ENCODE data around the gene ALDH1A2. TPM values are rescaled to one million over a fixed set of nuclear protein-coding genes. Genes with fewer than 3 reads are reported as not detected.

Gene ALDH1A2
- total and polyA plus RNA-seq, 7 donors = 1.2 to 12.5 (median 4.4) TPM

GRCh38 chr15:57945616-57946015 is 119.9 kb downstream of the ALDH1A2 start:
- Histone ChIP-seq H3K9me3 (no peaks in the 10 kb centered on the region), H3K36me3 (no peaks in the 10 kb centered on the region), H3K27me3 (no peaks in the 10 kb centered on the region), H3K4me3 (no peak overlapping the region), H3K4me1 (no peaks in the 10 kb centered on the region), H3K27ac (no peak overlapping the region)
- 84 to 90% methylated on average over 2 of the region's 2 CpGs for WGBS, 2 donors
- intact Hi-C loops (cut with DNase I) = no loop called here
- DNase-seq = no peak
- no peak for TF ChIP-seq POLR2AphosphoS5 (IDR thresholded peaks at IDR 0.05)
- TF ChIP-seq EP300 (IDR thresholded peaks at IDR 0.05) = no peak
- TF ChIP-seq POLR2A (IDR thresholded peaks at IDR 0.05) = no peak
- TF ChIP-seq CTCF (IDR thresholded peaks at IDR 0.05) = no peak

GRCh38 chr15:57943754-57944420 is 121.6 kb downstream of the ALDH1A2 start:
- 87 to 90% methylated on average over 3 of the region's 3 CpGs for WGBS, 2 donors
- no peak for TF ChIP-seq EP300 (IDR thresholded peaks at IDR 0.05)
- no peak for TF ChIP-seq CTCF (IDR thresholded peaks at IDR 0.05)
- no peak for TF ChIP-seq POLR2A (IDR thresholded peaks at IDR 0.05)
- TF ChIP-seq POLR2AphosphoS5 (IDR thresholded peaks at IDR 0.05) = no peak
- intact Hi-C loops (cut with DNase I) = no loop called here

GRCh38 chr15:57943171-57943570 is 122.3 kb downstream of the ALDH1A2 start:
- WGBS, 2 donors = 95 to 97% methylated on average over 5 of the region's 5 CpGs
- H3K36me3 ChIP-seq = no peaks in the 10 kb centered on the region
- intact Hi-C loops (cut with DNase I) = no loop called here
- no peaks in the 10 kb centered on the region for H3K9me3 ChIP-seq
- H3K27me3 ChIP-seq = no peaks in the 10 kb centered on the region
- no peak for TF ChIP-seq CTCF (IDR thresholded peaks at IDR 0.05)
- no peak for TF ChIP-seq POLR2A (IDR thresholded peaks at IDR 0.05)
- TF ChIP-seq EP300 (IDR thresholded peaks at IDR 0.05) = no peak
- no peak for TF ChIP-seq POLR2AphosphoS5 (IDR thresholded peaks at IDR 0.05)
- no peak for DNase-seq
- H3K4me1 ChIP-seq = no peaks in the 10 kb centered on the region
- H3K4me3 ChIP-seq = no peak overlapping the region
- H3K27ac ChIP-seq = no peak overlapping the region

More at GRCh38 chr15:57943754-57944420, 121.6 kb downstream of the ALDH1A2 start:
- Histone ChIP-seq H3K4me3 (no peak overlapping the region), H3K4me1 (no peaks in the 10 kb centered on the region), H3K27ac (no peak overlapping the region), H3K9me3 (no peaks in the 10 kb centered on the region), H3K27me3 (no peaks in the 10 kb centered on the region), H3K36me3 (no peaks in the 10 kb centered on the region)
- no peak for DNase-seq

GRCh38 chr15:57941816-57942215 is 123.7 kb downstream of the ALDH1A2 start:
- TF ChIP-seq POLR2AphosphoS5 (IDR thresholded peaks at IDR 0.05) (no peak), CTCF (IDR thresholded peaks at IDR 0.05) (no peak), EP300 (IDR thresholded peaks at IDR 0.05) (no peak), POLR2A (IDR thresholded peaks at IDR 0.05) (no peak)
- WGBS, 2 donors = 91 to 94% methylated on average over 1 of the region's 1 CpG

GRCh38 chr15:57932348-57932747 is 133.2 kb downstream of the ALDH1A2 start:
- no peaks in the 10 kb centered on the region for H3K36me3 ChIP-seq
- no peak for DNase-seq
- no peak overlapping the region for H3K27ac ChIP-seq
- intact Hi-C loops (cut with DNase I) = no loop called here
- H3K4me1 ChIP-seq = no peaks in the 10 kb centered on the region
- H3K4me3 ChIP-seq = no peak overlapping the region
- TF ChIP-seq POLR2AphosphoS5 (IDR thresholded peaks at IDR 0.05) (no peak), POLR2A (IDR thresholded peaks at IDR 0.05) (no peak), EP300 (IDR thresholded peaks at IDR 0.05) (no peak), CTCF (IDR thresholded peaks at IDR 0.05) (no peak)
- H3K27me3 ChIP-seq = no peaks in the 10 kb centered on the region
- H3K9me3 ChIP-seq = peaks cover 0 to 2% (median 0%) of the 10 kb centered on the region in 4 donors
- 83 to 89% methylated on average over 2 of the region's 2 CpGs for WGBS, 2 donors

More at GRCh38 chr15:57941816-57942215, 123.7 kb downstream of the ALDH1A2 start:
- intact Hi-C loops (cut with DNase I) = no loop called here
- Histone ChIP-seq H3K27ac (no peak overlapping the region), H3K4me1 (no peaks in the 10 kb centered on the region), H3K9me3 (no peaks in the 10 kb centered on the region), H3K36me3 (no peaks in the 10 kb centered on the region), H3K27me3 (no peaks in the 10 kb centered on the region), H3K4me3 (no peak overlapping the region)
- DNase-seq = no peak

All from sigmoid colon (tissue), 7 donors.